NOMO-1 treated with DMSO at 0.1 percent for 48 hours (cell line): ENCODE data around the gene PREP.

Experiments used
- DNase-seq: peaks from one replicate; lab custom pipeline; 2025; ENCODE audit not compliant: unreplicated experiment; lab: John Stamatoyannopoulos, UW

The PREP gene

GRCh38 chr6:105310947-105311346 is 91.9 kb downstream of the PREP start:
- DNase-seq, result no peak

- DNase-seq, result no peak
Measured at GRCh38 chr6:105310371-105310770, 92.5 kb downstream of the PREP start.

GRCh38 chr6:105308840-105309239 is 94.0 kb downstream of the PREP start:
- DNase-seq, result no peak

- DNase-seq, result no peak
Measured at GRCh38 chr6:105305521-105305920, 97.4 kb downstream of the PREP start.

- DNase-seq, result no peak
Measured at GRCh38 chr6:105304825-105305224, 98.1 kb downstream of the PREP start.

- DNase-seq, result no peak
Measured at GRCh38 chr6:105304366-105304765, 98.5 kb downstream of the PREP start.

GRCh38 chr6:105302617-105303128 is 100.2 kb downstream of the PREP start:
- no peak for DNase-seq

GRCh38 chr6:105301756-105302616 is 100.9 kb downstream of the PREP start:
- no peak for DNase-seq

- DNase-seq, result no peak
Measured at GRCh38 chr6:105301072-105301503, 101.8 kb downstream of the PREP start.

- no peak for DNase-seq
Measured at GRCh38 chr6:105300090-105300489, 102.8 kb downstream of the PREP start.

GRCh38 chr6:105294129-105294528 is 108.8 kb downstream of the PREP start:
- no peak for DNase-seq

GRCh38 chr6:105292689-105293339 is 110.1 kb downstream of the PREP start:
- no peak for DNase-seq

GRCh38 chr6:105291525-105291924 is 111.4 kb downstream of the PREP start:
- DNase-seq, result no peak

- DNase-seq, result no peak
Measured at GRCh38 chr6:105282631-105283585, 120.0 kb downstream of the PREP start.

GRCh38 chr6:105280033-105280432 is 122.8 kb downstream of the PREP start:
- no peak for DNase-seq

- DNase-seq, result no peak
Measured at GRCh38 chr6:105279463-105279862, 123.4 kb downstream of the PREP start.

GRCh38 chr6:105278813-105279212 is 124.1 kb downstream of the PREP start:
- DNase-seq, result no peak

GRCh38 chr6:105278035-105278434 is 124.8 kb downstream of the PREP start:
- no peak for DNase-seq

GRCh38 chr6:105276374-105276773 is 126.5 kb downstream of the PREP start:
- DNase-seq, result no peak

GRCh38 chr6:105275542-105275941 is 127.3 kb downstream of the PREP start:
- DNase-seq, result no peak

GRCh38 chr6:105274678-105275077 is 128.2 kb downstream of the PREP start:
- DNase-seq, result no peak
